Stimulated activated CD4-positive, alpha-beta T cell treated with anti-CD3 and anti-CD28 coated beads, Interleukin-12 subunit alpha, Interleukin-12 subunit beta, amount 100 ng/mL, for 48 hours (primary cell): ENCODE results near the gene NSUN6.

Source experiments
- DNase-seq, 3 donors: peaks; one replicate each; pipeline ENCODE4 v3.0.0-alpha.2; 2020; ENCODE audit warnings: low read depth in 2 of 3, low spot score in 1 of 3

NSUN6 gene

GRCh38 chr10:18504161-18504560, 147.2 kb downstream of the NSUN6 start:
- DNase-seq: no peak

- DNase-seq: no peak
Observed at GRCh38 chr10:18501629-18502028, 149.8 kb downstream of the NSUN6 start.

GRCh38 chr10:18501198-18501597, 150.2 kb downstream of the NSUN6 start:
- DNase-seq: no peak

GRCh38 chr10:18500576-18500975, 150.8 kb downstream of the NSUN6 start:
- no peak for DNase-seq

- DNase-seq: no peak
Observed at GRCh38 chr10:18498998-18499397, 152.4 kb downstream of the NSUN6 start.

- DNase-seq: no peak
Observed at GRCh38 chr10:18497806-18498369, 153.5 kb downstream of the NSUN6 start.
